Adipose tissue (tissue), 3 donors: Measurements from ENCODE around the gene ARHGEF40. TPM values are rescaled to one million over a fixed set of nuclear protein-coding genes. Genes with fewer than 3 reads are reported as not detected.

Experiments
- polyA plus RNA-seq, 3 donors: library from polyadenylated mRNA; stranded (reverse); fragments of 200-250 nt; gene quantifications; one replicate each; pipeline ENCODE4 v1.2.3, GENCODE V29; 2013
- donor health status: healthy with polysubstance abuse.
- donor health status: Bipolar disorder and iron deficiency.
- donor health status: healthy.

ARHGEF40 gene
- polyA plus RNA-seq, 3 donors: 21.6 to 67.2 (median 44.0) TPM

Other genes with a start within 250 kb of the ARHGEF40 start
- 1 to 10 TPM in 1 of 3 donors, not detected in 2; 1.4 TPM for gene RNASE3, start 178.9 kb upstream of the ARHGEF40 start, polyA plus RNA-seq
- gene RNASE2, start 114.8 kb upstream of the ARHGEF40 start, polyA plus RNA-seq: 10 to 100 TPM in 1 of 3 donors, 1 to 10 TPM in 2; 2.2 to 16.7 (median 2.4) TPM
- gene METTL17, start 80.3 kb upstream of the ARHGEF40 start, polyA plus RNA-seq: 10 to 100 TPM; 37.9 to 46.9 (median 39.5) TPM
- under 1 TPM in 2 of 3 donors, not detected in 1; 0.06 to 0.22 TPM for gene SLC39A2, start 71.0 kb upstream of the ARHGEF40 start, polyA plus RNA-seq
- gene NDRG2, start 45.2 kb upstream of the ARHGEF40 start, polyA plus RNA-seq: 100 to 1,000 TPM in 2 of 3 donors, 10 to 100 TPM in 1; 61.2 to 335 (median 162) TPM
- gene TPPP2, start 40.1 kb upstream of the ARHGEF40 start, polyA plus RNA-seq: not detected
- not detected for gene RNASE13, start 35.5 kb upstream of the ARHGEF40 start, polyA plus RNA-seq
- gene RNASE7, start 27.9 kb upstream of the ARHGEF40 start, polyA plus RNA-seq: under 1 TPM in 1 of 3 donors, not detected in 2; 0.07 TPM
- gene RNASE8, start 12.5 kb upstream of the ARHGEF40 start, polyA plus RNA-seq: not detected
- gene ZNF219, start 28.4 kb downstream of the ARHGEF40 start, polyA plus RNA-seq: 10 to 100 TPM; 14.4 to 56.1 (median 18.6) TPM
- gene TMEM253, start 30.8 kb downstream of the ARHGEF40 start, polyA plus RNA-seq: under 1 TPM; 0.22 to 0.83 (median 0.25) TPM
- not detected for gene OR5AU1, start 85.8 kb downstream of the ARHGEF40 start, polyA plus RNA-seq
- gene HNRNPC, start 199.1 kb downstream of the ARHGEF40 start, polyA plus RNA-seq: 100 to 1,000 TPM; 263 to 524 (median 375) TPM
- under 1 TPM; 0.07 to 0.45 (median 0.15) TPM for gene RPGRIP1, start 209.8 kb downstream of the ARHGEF40 start, polyA plus RNA-seq